C4-2B (cell line): ENCODE results near the gene LRMDA.

Source experiments
- H3K27ac ChIP-seq: fragments of 450-650 bp; 2 replicates; pipeline ENCODE4 v1.5.1; 2017
- CTCF ChIP-seq: fragments of 450-650 bp; conservative IDR thresholded peaks from 2 replicates; pipeline ENCODE4 v1.5.1; 2017; ENCODE audit warnings: mild to moderate bottlenecking
- ZFX ChIP-seq: fragments of 450-650 bp; IDR thresholded peaks from 2 replicates; pipeline ENCODE4 v1.6.1; 2017

LRMDA gene

GRCh38 chr10:75851580-75852345, 420.3 kb downstream of the LRMDA start:
- TF ChIP-seq CTCF: no peak
- no peak for TF ChIP-seq ZFX
- H3K27ac ChIP-seq: no peak overlapping the region

DNA sequence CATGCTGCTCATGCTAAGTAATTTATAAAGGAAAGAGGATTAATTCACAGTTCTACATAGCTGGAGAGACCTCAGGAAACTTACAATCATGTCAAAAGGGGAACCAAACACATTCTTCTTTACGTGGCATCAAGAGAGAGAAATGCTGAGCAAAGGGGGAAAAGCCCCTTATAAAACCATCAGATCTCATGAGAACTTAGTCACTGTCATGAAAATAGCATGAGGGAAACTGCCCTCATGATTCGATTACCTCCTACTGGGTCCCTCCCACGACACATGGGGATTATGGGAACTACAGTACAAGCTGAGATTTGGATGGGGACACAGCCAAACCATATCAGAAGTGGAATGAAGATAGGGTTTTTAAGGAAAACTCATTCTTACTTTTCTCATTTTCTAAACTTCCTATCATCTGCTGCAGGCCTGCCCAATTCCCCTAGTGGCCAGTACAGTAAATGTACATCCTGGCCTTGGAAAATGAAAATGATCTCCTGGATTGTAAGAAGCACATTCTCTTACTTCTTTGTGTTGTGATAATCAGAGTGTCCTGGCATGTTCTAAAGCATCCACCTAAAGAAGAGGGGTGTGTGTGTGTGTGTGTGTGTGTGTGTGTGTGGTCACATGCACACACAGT, 421.5 kb downstream of the LRMDA start:
- H3K27ac ChIP-seq: no peak overlapping the region
- TF ChIP-seq CTCF (peak; percentile 62), ZFX (no peak)

GRCh38 chr10:75857269-75857846, 425.9 kb downstream of the LRMDA start:
- H3K27ac ChIP-seq: no peak overlapping the region
- TF ChIP-seq ZFX (no peak), CTCF (no peak)

DNA sequence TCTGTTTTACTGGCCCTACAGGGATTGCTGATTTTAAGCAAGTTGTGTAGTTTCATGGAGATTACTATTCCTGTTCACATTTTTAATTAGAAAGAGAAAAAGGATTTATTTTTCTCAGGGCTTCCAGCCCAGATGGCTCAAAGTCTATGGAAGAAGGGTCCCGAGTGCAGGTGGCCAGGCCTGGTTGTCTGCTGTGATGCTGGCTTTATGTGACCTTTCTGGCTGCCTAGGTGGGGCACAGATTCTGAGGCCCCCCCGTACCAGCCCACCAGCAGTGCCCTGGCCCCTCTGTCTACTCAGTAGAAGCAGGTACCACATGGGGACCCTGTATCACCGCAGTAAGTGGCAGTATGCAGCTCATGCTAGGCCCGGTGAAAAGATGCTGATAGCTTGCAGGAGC, 426.5 kb downstream of the LRMDA start:
- H3K27ac ChIP-seq: no peak overlapping the region
- TF ChIP-seq ZFX (no peak), CTCF (no peak)

- TF ChIP-seq CTCF (no peak), ZFX (no peak)
Observed at GRCh38 chr10:75858339-75858738, 426.9 kb downstream of the LRMDA start.

GRCh38 chr10:75859141-75859540, 427.7 kb downstream of the LRMDA start:
- TF ChIP-seq ZFX (no peak), CTCF (no peak)
- H3K27ac ChIP-seq: no peak overlapping the region

More at GRCh38 chr10:75858339-75858738, 426.9 kb downstream of the LRMDA start:
- no peak overlapping the region for H3K27ac ChIP-seq

GRCh38 chr10:75860009-75860408, 428.6 kb downstream of the LRMDA start:
- no peak overlapping the region for H3K27ac ChIP-seq
- TF ChIP-seq CTCF (no peak), ZFX (no peak)
